ENCODE measurements around the gene TWNK. TPM values are rescaled to one million over a fixed set of nuclear protein-coding genes. Genes with fewer than 3 reads are reported as not detected.
"Not testable (repeated sequence)": the region's sequence is repeated elsewhere in the genome, so short reads cannot be mapped to it uniquely, and the experiment has no call there.

TWNK gene
- total and polyA plus RNA-seq, 7 donors, result 11.0 to 29.0 (median 20.0) TPM

GRCh38 chr10:101033276-101033675, 45.9 kb downstream of the TWNK start:
- no peak for ATAC-seq
- TF ChIP-seq, protein P1, sequence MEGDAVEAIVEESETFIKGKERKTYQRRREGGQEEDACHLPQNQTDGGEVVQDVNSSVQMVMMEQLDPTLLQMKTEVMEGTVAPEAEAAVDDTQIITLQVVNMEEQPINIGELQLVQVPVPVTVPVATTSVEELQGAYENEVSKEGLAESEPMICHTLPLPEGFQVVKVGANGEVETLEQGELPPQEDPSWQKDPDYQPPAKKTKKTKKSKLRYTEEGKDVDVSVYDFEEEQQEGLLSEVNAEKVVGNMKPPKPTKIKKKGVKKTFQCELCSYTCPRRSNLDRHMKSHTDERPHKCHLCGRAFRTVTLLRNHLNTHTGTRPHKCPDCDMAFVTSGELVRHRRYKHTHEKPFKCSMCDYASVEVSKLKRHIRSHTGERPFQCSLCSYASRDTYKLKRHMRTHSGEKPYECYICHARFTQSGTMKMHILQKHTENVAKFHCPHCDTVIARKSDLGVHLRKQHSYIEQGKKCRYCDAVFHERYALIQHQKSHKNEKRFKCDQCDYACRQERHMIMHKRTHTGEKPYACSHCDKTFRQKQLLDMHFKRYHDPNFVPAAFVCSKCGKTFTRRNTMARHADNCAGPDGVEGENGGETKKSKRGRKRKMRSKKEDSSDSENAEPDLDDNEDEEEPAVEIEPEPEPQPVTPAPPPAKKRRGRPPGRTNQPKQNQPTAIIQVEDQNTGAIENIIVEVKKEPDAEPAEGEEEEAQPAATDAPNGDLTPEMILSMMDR (IDR thresholded peaks at IDR 0.05), result no peak
- intact Hi-C loops (cut with DNase I), result no loop called here
- H3K4me1 ChIP-seq, result peaks cover 16% of the 10 kb centered on the region
- no peaks in the 10 kb centered on the region for H3K9me3 ChIP-seq
- 76 to 86% (median 84%) methylated on average over 3 of the region's 3 CpGs for WGBS, 3 donors
- no peak overlapping the region for H3K27ac ChIP-seq
- DNase-seq, result no peak
- peaks cover 0 to 37% of the 10 kb centered on the region in 2 donors for H3K36me3 ChIP-seq (ENCODE audit: insufficient read depth in 1 of 2, low read depth in 1 of 2)
- no peaks in the 10 kb centered on the region for H3K27me3 ChIP-seq (ENCODE audit: insufficient read depth in 3 of 3, low read length in 2 of 3)
- peak overlapping the region; percentile 84 for H3K4me3 ChIP-seq

GRCh38 chr10:101034404-101034803, 47.1 kb downstream of the TWNK start:
- H3K4me3 ChIP-seq; H3K27ac ChIP-seq; intact Hi-C loops (cut with DNase I); H3K27me3 ChIP-seq (ENCODE audit: insufficient read depth in 3 of 3, low read length in 2 of 3); H3K9me3 ChIP-seq; DNase-seq; ATAC-seq: not testable (repeated sequence)
- H3K4me1 ChIP-seq, result peaks cover 16% of the 10 kb centered on the region
- peaks cover 0 to 37% of the 10 kb centered on the region in 2 donors for H3K36me3 ChIP-seq (ENCODE audit: insufficient read depth in 1 of 2, low read depth in 1 of 2)
- 89 to 95% (median 94%) methylated on average over 4 of the region's 4 CpGs for WGBS, 3 donors

- peaks cover 16% of the 10 kb centered on the region for H3K4me1 ChIP-seq
- 82 to 87% (median 82%) methylated on average over 7 of the region's 7 CpGs for WGBS, 3 donors
- DNase-seq, result no peak
Measured at GRCh38 chr10:101035314-101035713, 48.0 kb downstream of the TWNK start.

GRCh38 chr10:101035916-101036702, 48.8 kb downstream of the TWNK start:
- DNase-seq, result no peak
- Histone ChIP-seq H3K36me3 (ENCODE audit: insufficient read depth in 1 of 2, low read depth in 1 of 2) (peaks cover 0 to 37% of the 10 kb centered on the region in 2 donors), H3K4me1 (peaks cover 11% of the 10 kb centered on the region), H3K27ac (no peak overlapping the region), H3K9me3 (no peaks in the 10 kb centered on the region), H3K27me3 (ENCODE audit: insufficient read depth in 3 of 3, low read length in 2 of 3) (no peaks in the 10 kb centered on the region), H3K4me3 (no peak overlapping the region)
- no peak for ATAC-seq
- TF ChIP-seq, protein P1 (IDR thresholded peaks at IDR 0.05), result no peak
- WGBS, 3 donors, result 69 to 78% (median 77%) methylated on average over 10 of the region's 10 CpGs
- intact Hi-C loops (cut with DNase I), result loop anchor here (5.0 kb wide), 2 partner anchors 36 to 106 kb away; no protein-coding TSS in a partner anchor

More at GRCh38 chr10:101035314-101035713, 48.0 kb downstream of the TWNK start:
- TF ChIP-seq, protein P1 (IDR thresholded peaks at IDR 0.05), result no peak
- H3K9me3 ChIP-seq, result no peaks in the 10 kb centered on the region
- intact Hi-C loops (cut with DNase I), result loop anchor here (5.0 kb wide), 2 partner anchors 37 to 107 kb away; no protein-coding TSS in a partner anchor
- H3K27me3 ChIP-seq (ENCODE audit: insufficient read depth in 3 of 3, low read length in 2 of 3), result no peaks in the 10 kb centered on the region
- peaks cover 0 to 37% of the 10 kb centered on the region in 2 donors for H3K36me3 ChIP-seq (ENCODE audit: insufficient read depth in 1 of 2, low read depth in 1 of 2)
- H3K27ac ChIP-seq, result no peak overlapping the region
- no peak overlapping the region for H3K4me3 ChIP-seq
- no peak for ATAC-seq

DNA sequence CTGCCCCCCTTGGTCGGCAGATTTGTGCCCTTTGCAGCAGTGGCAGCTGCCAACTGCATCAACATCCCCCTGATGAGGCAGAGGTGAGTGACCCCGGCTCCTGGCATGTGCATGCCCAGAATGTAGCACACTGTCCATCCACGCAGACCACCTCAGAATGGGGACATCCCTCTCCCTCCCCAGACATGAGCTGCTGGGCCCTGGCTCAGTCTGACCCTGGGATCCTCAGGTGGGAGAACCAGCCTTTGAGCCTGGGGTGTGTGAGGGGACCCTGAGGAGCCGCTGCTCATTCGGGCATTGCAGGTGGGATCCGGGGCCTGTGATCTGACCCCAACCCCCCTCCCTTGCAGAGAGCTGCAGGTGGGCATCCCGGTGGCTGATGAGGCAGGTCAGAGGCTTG, 49.4 kb downstream of the TWNK start:
- H3K4me1 ChIP-seq, result peaks cover 13% of the 10 kb centered on the region
- TF ChIP-seq, protein P1 (IDR thresholded peaks at IDR 0.05), result no peak
- WGBS, 3 donors, result 76 to 87% (median 80%) methylated on average over 7 of the region's 7 CpGs
- H3K9me3 ChIP-seq, result no peaks in the 10 kb centered on the region
- H3K4me3 ChIP-seq, result no peak overlapping the region
- intact Hi-C loops (cut with DNase I), result loop anchor here (5.0 kb wide), 2 partner anchors 36 to 106 kb away; no protein-coding TSS in a partner anchor
- DNase-seq, result no peak
- no peak overlapping the region for H3K27ac ChIP-seq
- no peak for ATAC-seq
- H3K27me3 ChIP-seq (ENCODE audit: insufficient read depth in 3 of 3, low read length in 2 of 3), result no peaks in the 10 kb centered on the region
- peaks cover 0 to 37% of the 10 kb centered on the region in 2 donors for H3K36me3 ChIP-seq (ENCODE audit: insufficient read depth in 1 of 2, low read depth in 1 of 2)

Measured in psoas muscle (tissue), 8 donors.